Sigmoid colon (tissue), 4 donors: ENCODE data around the gene DACH2.

ENCODE experiments used
- CTCF ChIP-seq, 4 experiments: fragments of 450-650 bp in 3 of 4; fragments of 200-600 bp in 1 of 4; IDR thresholded peaks; one replicate each; pipeline ENCODE4 v1.5.1; 2016 to 2019; ENCODE audit warnings: antibody characterized with exemption in 4 of 4, mild to moderate bottlenecking in 3 of 4, moderate library complexity in 2 of 4
- EP300 ChIP-seq, 4 donors: sonication (generic); formaldehyde crosslinking; IDR thresholded peaks; one replicate each; pipeline ENCODE4 v1.6.1; 2017; ENCODE audit warnings: antibody characterized with exemption in 4 of 4
- POLR2A ChIP-seq, 2 donors: fragments of 450-650 bp; IDR thresholded peaks; one replicate each; pipeline ENCODE4 v1.6.1; 2016; ENCODE audit warnings: antibody characterized with exemption in 2 of 2, mild to moderate bottlenecking in 2 of 2, moderate library complexity in 2 of 2

DNA sequence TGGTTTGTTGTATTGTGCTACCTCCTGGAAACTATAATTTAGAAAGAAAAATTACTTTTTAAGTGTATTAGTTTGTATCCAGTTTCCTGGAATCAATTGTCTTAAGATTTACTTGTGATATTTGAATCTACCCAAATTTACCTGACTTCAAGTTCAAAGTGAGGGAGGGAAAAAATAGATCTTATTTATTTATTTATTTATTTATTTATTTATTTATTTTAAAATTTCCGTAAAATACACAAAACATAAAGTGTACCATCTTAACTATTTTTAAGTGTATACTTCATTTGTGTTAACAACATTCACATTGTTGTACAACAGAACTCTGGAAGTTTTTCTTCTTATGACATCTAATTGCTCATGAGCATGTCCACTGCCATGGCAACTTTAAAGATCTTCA lies 356.0 kb downstream of the DACH2 start:
- TF ChIP-seq POLR2A (IDR thresholded peaks at IDR 0.05) (no peak), CTCF (IDR thresholded peaks at IDR 0.05) (no peak), EP300 (IDR thresholded peaks at IDR 0.05) (no peak)
